Right forelimb (tissue), 1 donor: ENCODE measurements around the gene EPPIN.
"Not testable (repeated sequence)": the region's sequence is repeated elsewhere in the genome, so short reads cannot be mapped to it uniquely, and the experiment has no call there.

Experiments used
- DNase-seq: peaks from one replicate; pipeline ENCODE4 v3.0.0-alpha.2; 2018

Gene EPPIN

GRCh38 chr20:45547206-45547770 is at the start of gene EPPIN:
Gene EPPIN, minus strand, starts transcription at chr20:45547401. Its CDS starts 44 bp downstream, at chr20:45547357.
- no peak for DNase-seq

DNA sequence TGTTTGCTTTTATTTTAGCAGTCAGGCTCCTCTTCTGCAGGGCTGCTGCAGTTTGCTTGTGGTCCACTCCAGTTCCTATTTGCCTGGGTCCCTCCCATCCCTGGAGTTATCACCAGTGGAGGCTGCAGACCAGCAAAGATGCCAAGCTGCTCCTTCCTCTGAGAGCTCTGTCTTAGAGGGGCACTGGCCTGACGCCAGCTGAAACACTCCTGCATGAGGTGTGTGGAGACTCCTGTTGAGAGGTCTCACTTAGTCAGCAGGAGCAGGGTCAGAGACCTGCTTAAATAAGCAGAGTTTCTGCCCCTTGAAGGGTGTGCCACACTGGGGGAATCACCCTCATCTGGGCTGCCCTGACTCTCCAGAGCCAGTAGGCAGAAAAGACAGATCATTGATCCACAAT is 48.0 kb upstream of the EPPIN start:
- no peak for DNase-seq

- DNase-seq = no peak
Observed at GRCh38 chr20:45593498-45593897, 46.3 kb upstream of the EPPIN start.

DNA sequence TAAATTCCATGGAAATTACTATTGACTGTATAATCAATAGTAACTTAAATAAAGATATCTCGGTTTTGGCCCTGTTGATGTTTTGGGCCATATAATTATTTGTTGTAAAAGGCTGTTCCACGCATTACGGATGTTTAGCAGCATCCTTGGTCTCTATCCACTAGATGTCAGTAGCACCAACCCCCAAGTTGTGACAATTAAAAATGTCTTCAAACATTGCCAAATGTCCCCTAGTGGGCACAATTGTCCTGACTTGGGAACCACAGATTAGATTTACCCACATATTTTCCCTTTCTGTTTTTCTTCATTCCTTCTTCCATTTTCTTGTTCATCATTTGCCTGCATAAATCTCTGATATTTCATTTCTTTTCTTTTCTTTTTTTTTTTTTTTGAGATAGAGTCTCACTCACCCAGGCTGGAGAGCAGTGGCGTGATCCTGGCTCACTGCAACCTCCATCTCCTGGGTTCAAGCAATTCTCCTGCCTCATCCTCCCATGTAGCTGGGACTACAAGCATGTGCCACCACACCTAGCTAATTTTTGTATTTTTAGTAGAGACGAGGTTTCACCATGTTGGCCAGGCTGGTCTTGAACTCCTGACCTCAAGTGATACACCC is 45.5 kb upstream of the EPPIN start:
- DNase-seq = no peak

DNA sequence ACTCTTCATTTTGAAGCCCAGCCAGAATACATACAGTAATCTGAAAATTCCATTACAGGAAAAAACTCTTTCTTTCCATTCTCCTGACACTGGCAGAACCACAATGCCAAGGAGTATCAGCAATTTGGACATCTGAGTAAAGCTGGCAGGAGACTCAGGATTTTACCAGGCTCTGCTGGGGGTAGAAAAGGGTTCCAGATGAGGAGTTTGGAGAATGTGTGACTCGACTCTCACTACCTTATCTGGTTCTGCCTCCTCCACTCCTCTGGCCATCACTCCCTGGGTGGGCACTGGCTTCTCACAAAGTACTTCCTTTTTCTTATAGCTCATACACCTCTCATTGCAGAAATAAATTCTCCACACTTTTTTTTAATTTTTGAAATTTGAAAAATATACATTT is 42.5 kb upstream of the EPPIN start:
- no peak for DNase-seq

GRCh38 chr20:45588800-45589199 is 41.6 kb upstream of the EPPIN start:
- no peak for DNase-seq

DNA sequence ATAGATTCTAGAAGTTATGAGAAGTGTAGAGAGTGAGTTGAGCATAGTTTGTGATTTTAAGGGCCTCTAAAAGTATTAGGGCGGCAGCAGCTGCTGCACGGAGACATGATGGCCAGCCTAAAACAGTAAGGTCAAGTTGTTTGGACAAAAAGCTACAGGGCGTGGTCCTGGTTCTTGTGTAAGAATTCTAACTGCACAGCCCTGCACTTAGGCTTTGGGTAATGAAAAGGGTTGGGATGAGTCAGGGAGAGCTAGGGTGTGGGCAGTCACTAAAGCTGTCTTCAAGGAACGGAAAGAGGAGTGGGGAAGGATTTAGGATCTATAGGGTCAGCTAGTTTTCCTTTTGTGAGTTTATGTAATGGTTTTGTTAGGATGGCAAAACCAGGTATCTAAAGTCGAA is 38.8 kb upstream of the EPPIN start:
- not testable (repeated sequence) for DNase-seq

DNA sequence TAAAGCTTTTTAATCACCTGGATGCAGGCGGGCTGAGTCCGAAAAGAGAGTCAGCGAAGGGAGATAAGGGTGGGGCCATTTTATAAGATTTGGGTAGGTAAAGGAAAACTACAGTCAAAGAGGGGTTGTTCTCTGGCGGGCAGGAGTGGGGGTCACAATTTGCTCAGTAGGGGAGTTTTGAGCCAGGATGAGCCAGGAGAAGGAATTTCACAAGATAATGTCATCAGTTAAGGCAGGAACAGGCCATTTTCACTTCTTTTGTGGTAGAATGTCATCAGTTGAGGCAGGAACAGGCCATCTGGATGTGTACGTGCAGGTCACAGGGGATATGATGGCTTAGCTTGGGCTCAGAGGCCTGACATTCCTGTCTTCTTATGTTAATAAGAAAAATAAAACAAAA is 37.1 kb upstream of the EPPIN start:
- not testable (repeated sequence) for DNase-seq

DNA sequence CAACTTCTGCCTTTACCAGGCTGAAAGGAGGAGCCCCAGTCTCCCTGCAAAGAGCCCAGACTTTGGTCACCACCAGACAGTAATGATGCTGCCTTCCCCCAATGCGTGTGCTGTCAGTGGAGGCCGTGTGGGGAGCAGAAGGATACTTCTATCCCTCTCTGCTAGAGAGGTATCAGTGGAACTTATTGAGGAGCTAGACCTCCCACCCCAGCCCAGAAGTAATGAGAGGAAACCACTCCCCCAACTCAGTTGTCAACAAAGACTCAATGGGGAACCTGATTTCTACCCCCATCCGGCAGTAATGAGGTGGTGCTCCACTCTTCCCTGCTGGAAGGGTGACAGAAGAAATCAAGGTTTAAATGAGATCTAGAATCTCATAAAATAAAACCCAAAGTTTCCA is 36.3 kb upstream of the EPPIN start:
- DNase-seq = no peak

DNA sequence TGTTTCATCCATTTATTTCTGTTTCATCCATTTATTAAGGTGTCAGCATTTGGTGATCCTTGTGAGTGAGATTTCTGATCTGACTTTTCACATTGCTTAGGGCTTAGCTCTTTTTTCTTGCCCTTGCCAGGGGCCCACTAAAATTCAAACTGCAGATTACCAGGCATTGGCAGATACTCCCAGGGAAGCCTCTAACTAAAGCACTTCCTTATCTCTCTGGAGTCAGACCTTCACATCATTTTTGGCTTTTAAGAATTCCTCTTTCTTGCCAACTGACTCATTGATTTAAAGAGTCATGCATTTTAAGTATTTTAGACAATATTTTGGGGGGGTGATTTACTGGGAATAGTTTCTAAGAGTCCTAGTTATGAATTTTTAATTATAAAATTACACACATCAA is 34.5 kb upstream of the EPPIN start:
- DNase-seq = no peak

- no peak for DNase-seq
Observed at GRCh38 chr20:45579184-45579583, 32.0 kb upstream of the EPPIN start, which contains the start of gene WFDC8. Gene WFDC8, minus strand, starts transcription at chr20:45579284. Its CDS starts 37 bp downstream, at chr20:45579247.

DNA sequence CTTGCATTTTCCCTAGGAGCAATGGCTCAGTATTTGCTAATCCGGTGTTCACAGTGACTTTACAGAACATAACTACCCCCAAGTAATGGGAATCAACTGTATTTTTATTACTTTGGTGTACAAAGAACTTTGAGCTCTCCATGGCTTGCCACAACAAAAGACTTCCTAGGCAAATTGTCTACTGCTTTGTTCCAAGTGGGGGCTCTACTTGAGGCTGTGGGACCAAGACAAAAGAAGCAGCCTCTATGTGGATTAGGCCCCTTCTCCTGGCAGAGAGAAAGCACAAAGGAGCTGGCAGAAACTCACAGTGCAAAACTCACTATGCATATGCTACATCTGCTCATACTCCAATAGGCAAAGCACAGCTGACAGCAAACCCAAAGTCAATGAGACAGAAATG is 31.0 kb upstream of the EPPIN start:
- DNase-seq = no peak

GRCh38 chr20:45576995-45577394 is 29.8 kb upstream of the EPPIN start:
- no peak for DNase-seq

GRCh38 chr20:45575931-45576330 is 28.7 kb upstream of the EPPIN start:
- DNase-seq = no peak

DNA sequence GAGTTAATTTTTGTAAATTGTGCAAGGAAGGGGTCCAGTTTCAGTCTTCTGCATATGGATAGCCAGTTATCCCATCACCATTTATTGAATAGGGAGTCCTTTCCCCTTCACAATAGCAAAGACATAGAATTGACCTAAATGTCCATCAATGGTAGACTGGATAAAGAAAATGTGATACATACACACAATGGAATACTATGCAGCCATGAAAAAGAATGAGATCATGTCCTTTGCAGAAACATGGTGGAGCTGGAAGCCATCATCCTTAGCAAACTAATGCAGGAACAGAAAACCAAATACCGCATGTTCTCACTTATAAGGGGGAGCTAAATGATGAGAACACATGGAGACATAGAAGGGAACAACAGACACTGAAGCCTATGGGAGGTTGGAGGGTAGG is 22.4 kb upstream of the EPPIN start:
- DNase-seq = not testable (repeated sequence)

DNA sequence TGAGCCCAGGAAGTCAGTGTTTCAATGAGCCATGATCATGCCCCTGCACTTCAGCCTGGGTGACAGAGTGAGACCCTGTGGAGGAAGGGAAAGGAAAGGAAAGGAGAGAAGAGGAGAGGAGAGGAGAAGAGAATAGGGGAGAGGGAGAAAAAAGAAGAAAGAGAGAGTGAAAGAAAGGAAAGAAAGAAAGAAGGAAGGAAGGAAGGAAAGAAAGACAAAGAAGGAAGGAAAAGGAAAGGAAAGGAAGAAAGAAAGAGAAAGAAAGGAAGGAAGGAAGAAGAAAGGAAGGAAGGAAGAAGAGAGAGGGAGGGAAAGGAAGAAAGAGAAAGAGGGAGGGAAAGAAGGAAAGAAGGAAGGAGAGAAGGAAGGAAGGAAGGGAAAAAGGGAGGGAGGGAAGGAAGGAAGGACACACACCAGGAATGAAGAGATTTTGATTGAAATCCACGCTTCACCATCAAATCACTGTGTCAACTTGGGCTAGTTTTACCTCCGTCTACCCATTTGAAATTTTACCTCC is 17.6 kb upstream of the EPPIN start:
- no peak for DNase-seq

DNA sequence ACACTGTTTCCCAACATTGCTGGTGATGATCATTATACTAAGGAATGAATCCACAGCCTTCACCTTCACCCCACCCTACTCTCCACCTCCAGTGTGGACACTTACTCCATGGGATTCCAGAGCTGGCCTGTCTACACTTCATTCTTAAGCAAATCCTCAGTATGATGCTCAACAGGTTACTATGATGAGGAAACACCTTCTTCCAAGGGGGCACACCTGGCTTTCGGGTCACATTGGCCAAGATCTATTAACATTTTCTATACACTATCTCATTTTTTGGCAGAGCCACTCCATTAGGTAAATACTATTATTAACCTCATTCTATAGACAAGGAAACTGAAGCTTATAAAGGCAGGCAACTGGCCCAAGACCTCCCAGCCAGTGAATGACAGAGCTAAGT is 8.0 kb upstream of the EPPIN start:
- DNase-seq = no peak

- no peak for DNase-seq
Observed at GRCh38 chr20:45552456-45552855, 5.3 kb upstream of the EPPIN start.

DNA sequence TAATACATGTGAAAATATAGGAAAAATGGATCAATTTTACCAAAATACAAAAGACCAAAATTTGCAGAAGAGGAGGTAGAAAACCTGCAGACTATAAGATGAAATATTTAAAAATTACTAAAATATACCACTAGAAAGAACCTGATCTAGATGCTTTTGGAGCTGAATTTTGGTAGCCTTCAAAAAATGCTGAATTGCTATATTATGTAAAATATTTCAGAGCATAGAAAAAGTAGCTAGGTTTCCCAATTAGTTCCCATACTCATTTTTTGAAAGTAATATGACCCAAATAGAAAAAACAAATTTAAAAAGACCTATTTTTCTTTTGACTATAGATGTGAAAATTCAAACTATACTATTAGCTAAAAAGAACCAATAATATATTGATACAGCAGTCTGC is 3.6 kb upstream of the EPPIN start:
- DNase-seq = no peak

DNA sequence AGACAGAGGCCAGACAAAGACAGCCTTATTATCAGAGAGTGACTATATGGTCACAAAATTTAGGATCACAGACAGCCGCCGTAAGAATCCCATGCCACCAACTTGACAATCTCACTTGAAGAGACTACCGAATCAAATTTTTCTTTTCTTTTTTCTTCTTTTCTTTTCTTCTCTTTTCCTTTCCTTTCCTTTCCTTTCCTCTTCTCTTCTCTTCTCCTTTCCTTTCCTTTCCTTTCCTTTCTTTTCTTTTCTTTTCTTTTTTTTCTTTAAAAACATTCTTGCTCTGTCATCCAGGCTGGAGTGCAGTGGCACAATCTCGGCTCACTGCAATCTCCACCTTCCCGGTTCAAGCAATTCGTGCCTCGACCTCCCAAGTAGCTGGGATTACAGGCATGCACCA is 1.2 kb upstream of the EPPIN start:
- no peak for DNase-seq

DNA sequence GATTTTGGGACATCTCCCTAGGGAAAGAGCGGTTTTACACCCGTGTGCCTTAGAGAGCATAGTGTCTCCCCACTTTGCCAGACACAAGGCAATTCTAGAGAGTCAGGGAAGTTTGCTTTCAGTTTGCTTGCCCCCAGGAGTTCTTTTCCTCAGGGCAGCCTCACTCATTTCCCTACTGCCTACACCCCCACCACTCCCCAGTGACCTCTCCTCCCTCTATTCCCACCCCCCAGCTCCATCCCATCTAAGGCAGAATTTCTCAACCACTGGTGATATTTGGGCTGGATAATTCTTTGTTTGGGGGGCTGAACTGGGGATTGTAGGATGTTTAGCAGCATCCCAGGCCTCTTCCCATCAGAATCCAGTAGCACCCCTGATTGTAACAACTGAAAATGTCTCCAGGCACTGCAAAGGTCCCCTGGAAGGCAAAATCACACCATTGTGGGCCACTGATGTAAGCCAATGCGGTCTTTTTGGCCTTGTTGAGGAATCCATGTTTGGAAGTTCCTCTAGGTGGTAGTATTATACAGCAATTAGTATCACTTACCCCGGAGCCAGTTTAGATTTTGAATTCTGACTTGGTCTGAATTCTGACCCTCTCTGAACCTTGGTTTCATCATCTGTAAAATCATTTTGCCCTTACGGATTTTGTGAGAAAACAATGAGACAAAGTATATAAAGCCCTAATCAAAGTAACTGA is 1.3 kb downstream of the EPPIN start:
- DNase-seq = no peak

GRCh38 chr20:45545351-45545750 is 1.9 kb downstream of the EPPIN start:
- no peak for DNase-seq

DNA sequence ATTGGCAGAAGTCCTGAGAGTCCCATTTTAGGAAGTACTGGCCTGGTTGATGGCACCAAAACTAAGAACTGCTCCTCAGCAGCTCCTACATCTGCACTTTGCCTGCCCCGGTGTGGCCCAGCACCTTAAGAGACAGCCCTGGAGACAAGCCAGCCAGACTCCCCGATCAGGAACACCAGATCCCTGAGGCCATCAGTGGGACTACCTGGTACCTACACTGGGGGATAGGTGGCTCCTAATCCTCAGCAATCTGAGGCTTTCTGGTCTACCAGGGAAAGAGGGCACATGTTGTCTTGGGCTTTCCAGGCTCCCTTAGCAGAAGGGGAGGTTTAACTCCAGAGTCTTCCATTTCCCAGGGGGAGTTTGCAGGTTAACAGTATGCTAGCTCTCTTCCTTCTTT is 7.8 kb downstream of the EPPIN start, which contains the start of gene WFDC6:
WFDC6 (minus strand) TSS at position 101 of the 400 bp plus-strand sequence; CDS start at position 26, 75 bp downstream.
- DNase-seq = no peak

DNA sequence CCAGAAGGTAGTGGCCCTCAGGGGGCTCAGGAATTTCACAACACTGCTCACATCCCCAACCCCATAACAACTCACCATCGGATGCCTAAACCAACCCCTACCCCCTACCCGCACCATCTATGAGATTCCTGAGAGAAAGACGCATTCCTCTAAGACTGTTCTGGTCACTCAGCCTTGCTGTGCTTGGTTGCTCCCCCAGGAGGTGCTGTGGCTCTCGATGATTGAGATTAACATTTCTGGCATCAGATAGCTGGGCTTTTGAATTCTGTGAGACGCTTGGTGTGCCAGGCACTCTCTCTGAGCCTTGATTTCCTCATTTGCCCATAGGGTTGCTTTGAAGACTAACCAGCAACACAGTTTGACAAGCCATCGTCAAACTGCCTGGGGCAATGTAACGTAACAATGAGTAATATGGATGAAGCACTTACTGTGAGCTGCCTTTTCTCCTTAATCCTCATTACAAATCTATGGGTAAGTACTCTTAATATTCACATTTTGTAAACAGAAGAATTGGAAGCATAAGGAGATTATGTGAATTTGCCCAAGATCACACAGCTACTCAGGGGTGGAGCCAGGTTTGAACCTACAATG is 8.9 kb downstream of the EPPIN start:
- no peak for DNase-seq
